Gastroesophageal sphincter (tissue), 3 donors: Measurements from ENCODE around the gene IL1RAPL1.

Source experiments
- CTCF ChIP-seq, 4 experiments: fragments of 200-600 bp in 2 of 4; fragments of 450-650 bp in 2 of 4; sonication (generic) in 1 of 4; IDR thresholded peaks; one replicate each; pipeline ENCODE4 v1.5.1; 2017 to 2019; ENCODE audit warnings: antibody characterized with exemption in 4 of 4, mild to moderate bottlenecking in 2 of 4, moderate library complexity in 2 of 4
- EP300 ChIP-seq: sonication (generic); formaldehyde crosslinking; IDR thresholded peaks from one replicate; pipeline ENCODE4 v1.6.1; 2017; ENCODE audit warnings: antibody characterized with exemption, mild to moderate bottlenecking

- TF ChIP-seq EP300 (no peak), CTCF (IDR thresholded peaks at IDR 0.05) (no peak)
These were observed 948.2 kb downstream of the IL1RAPL1 start for GRCh38 chrX:29535212-29536162.
